Activated CD4-positive, alpha-beta T cell treated with anti-CD3 and anti-CD28 coated beads, Interleukin-2, amount 50 U/mL, for 1 hour (primary cell): ENCODE measurements around the gene LHB.

Source experiments
- DNase-seq: peaks from one replicate; pipeline ENCODE4 v3.0.0-alpha.2; 2020

LHB gene

GRCh38 chr19:49006905-49007304, 10.0 kb downstream of the LHB start:
- DNase-seq: no peak

- no peak for DNase-seq
Measured at GRCh38 chr19:49004964-49005614, 11.8 kb downstream of the LHB start.

DNA sequence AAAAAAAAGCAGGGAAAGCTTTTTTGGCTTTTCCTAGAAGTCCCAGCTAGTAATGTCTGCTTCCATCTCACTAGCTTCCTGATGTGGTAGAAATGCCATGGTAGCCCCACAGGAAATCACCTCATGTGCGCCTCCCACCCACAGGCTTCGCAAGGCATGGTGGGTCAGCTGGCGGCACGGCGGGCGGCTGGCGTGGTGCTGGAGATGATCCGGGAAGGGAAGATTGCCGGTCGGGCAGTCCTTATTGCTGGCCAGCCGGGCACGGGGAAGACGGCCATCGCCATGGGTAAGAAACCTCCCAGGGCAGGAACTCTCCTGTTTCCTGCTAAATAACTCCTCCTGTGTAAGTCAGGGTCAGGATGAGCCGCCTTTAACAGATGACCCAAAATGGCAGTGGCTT, 12.8 kb downstream of the LHB start:
- no peak for DNase-seq

DNA sequence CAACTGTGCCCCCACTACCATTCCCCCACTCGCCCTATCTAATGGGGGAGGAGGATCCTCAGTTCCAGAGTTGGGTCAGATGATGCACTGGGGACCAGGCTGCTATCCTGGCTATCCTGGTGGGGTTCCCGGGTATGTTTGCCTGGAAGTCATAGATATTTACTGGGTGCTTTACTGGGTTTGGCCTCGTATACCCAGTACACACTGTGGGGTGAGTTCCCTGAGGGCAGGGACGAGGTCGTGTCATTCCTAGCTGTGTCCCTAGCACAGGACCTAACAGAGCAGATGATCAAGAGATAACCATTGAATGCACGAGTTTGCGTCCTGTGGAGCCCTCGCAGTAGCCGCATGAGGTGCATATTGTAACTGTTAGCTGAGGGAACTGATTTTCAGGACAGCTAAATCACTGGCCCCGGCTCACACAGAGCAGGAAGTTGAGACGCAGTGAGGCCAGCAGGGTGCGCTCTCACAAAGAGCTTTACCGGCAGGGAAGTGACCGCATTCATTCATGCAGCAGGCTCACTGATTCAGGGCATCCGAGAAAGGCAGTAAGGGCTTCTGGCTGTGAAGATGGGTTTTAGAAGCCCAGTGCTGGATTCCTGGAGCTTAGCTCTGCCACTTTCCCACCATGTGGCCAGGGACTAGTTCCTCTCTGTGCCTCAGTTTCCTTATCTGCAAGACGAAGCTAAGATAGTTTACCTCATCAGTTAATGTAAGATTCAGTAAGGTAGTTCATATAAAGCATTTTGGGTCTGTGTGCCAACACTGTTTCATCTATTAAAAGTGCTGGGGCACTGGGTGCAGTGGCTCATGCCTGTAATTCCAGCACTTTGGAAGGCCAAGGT, 17.2 kb downstream of the LHB start:
- peak; percentile 74 for DNase-seq

- DNase-seq: peak; percentile 49
Measured at GRCh38 chr19:48997972-48998371, 18.9 kb downstream of the LHB start.

DNA sequence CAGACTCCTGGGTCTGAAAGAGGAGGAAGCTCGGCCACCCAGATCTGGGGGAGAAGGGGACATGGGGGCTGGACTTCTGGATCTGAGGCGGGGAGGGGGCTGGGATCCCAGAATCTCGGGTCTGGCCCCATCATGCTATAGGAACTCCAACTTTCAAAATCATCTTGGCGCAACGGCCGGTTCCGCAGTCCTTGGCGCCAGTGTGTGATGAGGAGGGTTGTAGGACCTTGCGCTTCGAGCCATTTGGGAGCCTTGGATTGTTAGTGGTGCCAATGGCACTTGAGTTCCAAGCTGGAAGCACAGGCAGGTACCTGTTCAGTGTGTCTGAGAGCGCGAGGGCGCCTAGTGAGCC, 22.9 kb downstream of the LHB start:
- DNase-seq: no peak

- DNase-seq: peak; percentile 99
Measured at GRCh38 chr19:48993175-48994034, 23.5 kb downstream of the LHB start, which contains the start of the genes GYS1 and RUVBL2. Gene GYS1, minus strand, starts transcription at chr19:48993309. Its CDS starts 197 bp downstream, at chr19:48993112. Gene RUVBL2, plus strand, starts transcription at chr19:48993887. Its CDS starts 25 bp downstream, at chr19:48993912.

DNA sequence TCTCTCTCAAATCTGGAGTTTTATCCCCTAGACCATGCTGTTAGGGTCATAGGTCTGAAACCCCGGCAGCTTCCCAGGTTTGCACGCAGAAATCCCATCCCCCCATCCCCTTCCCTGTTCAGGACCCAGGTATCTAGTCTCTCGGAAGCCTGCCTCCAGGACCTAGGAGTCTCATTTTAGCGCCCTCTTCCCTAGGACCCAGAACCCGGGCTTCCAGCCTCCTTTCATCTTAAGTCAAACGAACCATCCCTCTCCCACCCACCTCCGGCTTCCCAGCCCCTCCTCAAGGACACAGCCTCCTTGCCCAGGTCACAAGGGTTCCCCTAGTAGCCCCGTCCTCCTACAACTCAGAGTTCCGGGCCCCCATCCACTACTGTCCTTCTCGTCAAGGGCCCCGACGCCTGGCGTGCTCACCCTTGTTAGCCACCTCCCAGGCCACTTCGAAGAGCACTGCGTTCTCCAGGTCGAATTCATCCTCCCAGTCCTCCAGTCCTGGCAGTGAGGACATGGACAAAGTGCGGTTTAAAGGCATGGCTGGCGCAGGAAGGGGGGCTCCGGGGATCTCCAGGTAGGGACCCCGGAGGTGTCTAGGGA, 24.2 kb downstream of the LHB start:
- no peak for DNase-seq

GRCh38 chr19:48991873-48992580, 24.9 kb downstream of the LHB start:
- no peak for DNase-seq

DNA sequence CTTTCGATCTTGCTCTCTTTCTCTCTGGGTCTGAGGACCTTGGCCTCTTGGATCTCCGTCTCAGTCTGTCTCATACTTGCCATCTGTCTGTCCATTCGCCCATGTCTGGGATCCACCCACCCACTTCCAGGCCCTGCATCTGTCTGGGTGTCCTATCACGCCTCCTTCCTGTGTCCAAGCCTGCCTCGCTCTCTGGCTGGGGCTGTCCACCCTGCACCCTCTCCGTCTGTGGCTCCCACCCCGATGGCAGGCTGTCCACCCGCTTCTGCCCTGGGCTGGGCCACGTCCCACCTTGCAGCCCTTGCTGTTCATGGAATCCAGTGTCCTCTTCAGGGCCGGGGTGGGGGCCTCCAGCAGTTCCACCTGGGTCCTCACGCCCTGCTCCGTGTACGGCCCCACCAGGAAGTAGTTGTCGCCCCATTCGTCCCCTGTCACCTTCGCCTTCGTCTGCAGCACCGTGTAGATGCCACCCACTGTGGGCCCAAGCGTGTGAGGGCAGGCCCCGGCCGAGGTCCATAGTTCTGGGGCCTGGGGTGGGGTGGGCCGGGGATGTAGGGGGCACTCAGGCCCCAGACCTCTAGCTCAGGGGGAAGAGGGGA, 25.8 kb downstream of the LHB start:
- DNase-seq: no peak

GRCh38 chr19:48990400-48990799, 26.5 kb downstream of the LHB start:
- DNase-seq: no peak

GRCh38 chr19:48989701-48990291, 27.1 kb downstream of the LHB start:
- DNase-seq: no peak

GRCh38 chr19:48988860-48989259, 28.0 kb downstream of the LHB start:
- DNase-seq: no peak

DNA sequence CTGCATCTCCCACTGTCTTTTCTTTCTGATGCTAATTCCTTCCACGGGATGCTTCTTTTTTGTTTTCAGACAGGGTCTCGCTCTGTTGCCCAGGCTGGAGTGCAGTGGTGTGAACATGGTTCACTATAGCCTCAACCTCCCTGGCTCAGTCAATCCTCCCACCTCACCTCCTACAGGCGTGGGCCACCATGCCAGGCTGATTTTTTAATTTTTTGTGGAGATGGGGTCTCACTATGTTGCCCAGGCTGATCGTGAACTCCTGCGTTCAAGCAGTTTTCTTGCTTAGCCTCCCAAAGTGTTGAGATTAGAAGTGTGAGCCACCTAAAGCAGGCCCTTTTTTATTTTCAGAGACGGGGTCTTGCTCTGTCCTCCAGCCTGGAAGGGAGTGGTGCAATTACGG, 28.6 kb downstream of the LHB start:
- DNase-seq: no peak

DNA sequence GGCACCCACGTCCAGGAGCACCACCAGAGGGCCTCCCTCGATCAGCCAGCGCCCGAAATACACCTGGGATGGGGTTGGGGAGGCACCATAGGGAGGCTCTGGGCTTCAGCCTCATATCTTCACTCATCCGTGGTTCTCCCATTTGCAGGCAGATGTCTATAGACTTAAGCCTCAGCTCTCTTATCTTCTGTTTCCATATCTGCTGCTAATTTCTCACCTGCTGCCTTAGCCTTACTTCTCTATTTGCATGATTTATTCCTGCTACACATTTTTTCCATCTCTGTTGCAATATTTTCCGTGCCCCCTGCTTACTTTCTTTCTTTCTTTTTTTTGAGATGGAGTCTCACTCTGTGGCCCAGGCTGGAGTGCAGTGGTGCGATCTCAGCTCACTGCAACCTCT, 29.6 kb downstream of the LHB start:
- DNase-seq: no peak

DNA sequence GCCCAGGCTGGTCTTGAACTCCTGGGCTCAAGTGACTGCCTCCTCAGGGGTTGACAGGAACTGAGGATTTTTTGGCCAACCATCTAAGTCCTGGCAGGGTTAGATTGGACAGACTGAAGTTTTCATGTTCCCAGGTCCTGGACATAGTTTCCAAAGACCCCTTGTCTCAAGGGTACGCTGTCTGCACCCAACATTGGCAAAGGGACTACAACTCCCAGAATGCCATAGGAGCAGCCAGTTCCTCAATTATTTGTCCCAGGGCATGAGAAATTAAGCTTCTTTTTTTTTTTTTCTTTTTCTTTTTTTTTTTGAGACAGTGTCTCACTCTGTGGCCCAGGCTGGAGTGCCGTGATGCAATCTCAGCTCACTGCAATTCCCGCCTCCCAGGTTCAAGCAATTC, 30.7 kb downstream of the LHB start:
- DNase-seq: no peak

GRCh38 chr19:48985711-48986110, 31.2 kb downstream of the LHB start:
- DNase-seq: no peak

- no peak for DNase-seq
Measured at GRCh38 chr19:48982280-48982679, 34.6 kb downstream of the LHB start.

DNA sequence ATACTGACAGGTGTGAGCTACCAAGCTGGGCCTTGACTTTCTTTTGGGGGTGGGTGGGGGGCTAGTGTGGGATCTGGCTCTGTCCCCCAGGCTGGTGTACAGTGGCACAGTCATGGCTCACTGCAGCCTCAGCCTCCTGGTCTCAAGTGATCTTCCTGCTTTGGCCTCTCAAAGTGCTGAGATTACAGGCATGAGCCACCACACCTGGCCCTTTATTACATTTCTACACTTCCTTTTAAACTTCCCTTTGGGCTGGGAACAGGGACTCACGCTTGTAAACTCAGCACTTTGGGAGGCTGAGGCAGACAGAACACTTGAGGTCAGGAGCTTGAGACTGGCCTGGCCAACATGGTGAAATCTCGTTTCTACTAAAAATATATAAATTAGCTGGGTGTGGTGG, 39.8 kb downstream of the LHB start:
- no peak for DNase-seq

GRCh38 chr19:48975947-48976847, 40.7 kb downstream of the LHB start:
- DNase-seq: peak; percentile 32
